ENCODE results near the gene APOB. TPM values are rescaled to one million over a fixed set of nuclear protein-coding genes. Genes with fewer than 3 reads are reported as not detected.
A peak's percentile ranks its signal among the peaks of the same experiment; 100 is the strongest.

APOB gene
- total and polyA plus RNA-seq, 2 of the 13 experiments (the other 11 are each of a cell fraction or from before 2014, with no cell fraction given), result 1,569 to 2,515 TPM

DNA sequence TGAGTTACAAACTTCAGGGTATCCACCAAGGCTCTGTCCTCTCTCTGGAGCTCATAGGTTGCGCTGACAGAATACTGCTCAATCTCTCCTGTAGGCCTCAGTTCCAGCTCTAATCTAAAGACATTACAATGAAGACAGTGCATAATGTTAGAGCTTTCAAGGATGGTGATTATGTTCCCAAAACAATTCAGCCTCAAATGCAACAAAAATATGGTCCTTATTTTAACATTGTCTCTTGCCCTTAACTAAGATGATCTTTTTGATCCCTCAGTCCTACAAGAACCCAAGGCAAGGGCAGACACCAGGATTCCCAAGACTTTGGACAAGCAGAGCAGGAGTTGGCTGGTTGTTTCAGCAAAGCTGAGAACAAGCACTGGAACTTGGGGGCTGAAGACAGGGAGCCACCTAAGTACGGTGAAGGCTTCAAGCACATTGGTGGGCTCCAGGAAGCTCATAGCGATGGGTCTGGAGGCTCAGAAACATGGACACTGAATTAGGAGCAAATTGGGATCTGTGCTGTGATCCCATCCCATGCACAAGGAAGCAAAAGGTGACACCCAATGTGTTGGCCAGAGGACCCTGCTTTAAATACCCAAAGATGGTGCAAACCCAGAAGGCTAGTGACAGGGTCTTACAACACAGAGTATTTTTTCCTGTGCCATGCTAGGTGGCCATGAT lies 24.7 kb downstream of the APOB start (continued):
- TF ChIP-seq SRSF4 (IDR thresholded peaks at IDR 0.05; ENCODE audit: low read depth, low read length, poor library complexity, severe bottlenecking) (no peak), HINFP (CRISPR knock-in tag; IDR thresholded peaks at IDR 0.05; ENCODE audit: low read depth) (no peak), CCAR2 (optimal IDR thresholded peaks at IDR 0.05; ENCODE audit: low read depth, low read length) (no peak), ZNF749 (CRISPR knock-in tag; IDR thresholded peaks at IDR 0.05; ENCODE audit: borderline replicate concordance) (peak; percentile 23), FOXK2 (IDR thresholded peaks at IDR 0.05) (no peak), NFE2 (CRISPR knock-in tag; IDR thresholded peaks at IDR 0.05) (no peak), SIN3A (IDR thresholded peaks at IDR 0.05; ENCODE audit: borderline replicate concordance, low read depth, low read length) (no peak), ELF4 (CRISPR knock-in tag; IDR thresholded peaks at IDR 0.05; ENCODE audit: borderline replicate concordance) (no peak), ZFX (CRISPR knock-in tag; IDR thresholded peaks at IDR 0.05; ENCODE audit: low read depth) (no peak), ZNF614 (CRISPR knock-in tag; IDR thresholded peaks at IDR 0.05; ENCODE audit: borderline replicate concordance) (0 out of 2 replicates have a peak, but pooled peaks have one; percentile 37), TBP (CRISPR knock-in tag; IDR thresholded peaks at IDR 0.05) (no peak), NFKBIZ (CRISPR knock-in tag; IDR thresholded peaks at IDR 0.05) (no peak), ZNF512B (CRISPR knock-in tag; IDR thresholded peaks at IDR 0.05; ENCODE audit: borderline replicate concordance) (no peak), ZNF33B (CRISPR knock-in tag; IDR thresholded peaks at IDR 0.05) (no peak), MTF1 (CRISPR knock-in tag; IDR thresholded peaks at IDR 0.05) (no peak), THAP11 (CRISPR knock-in tag; IDR thresholded peaks at IDR 0.05) (no peak), ATF5 (CRISPR knock-in tag; IDR thresholded peaks at IDR 0.05; ENCODE audit: low read depth) (0 out of 2 replicates have a peak, but pooled peaks have one; percentile 52), KMT2B (CRISPR knock-in tag; IDR thresholded peaks at IDR 0.05) (no peak), ZNF737 (CRISPR knock-in tag; IDR thresholded peaks at IDR 0.05; ENCODE audit: borderline replicate concordance) (no peak), BCL6 (CRISPR knock-in tag; IDR thresholded peaks at IDR 0.05) (no peak), RFXANK (CRISPR knock-in tag; IDR thresholded peaks at IDR 0.05) (no peak)
- TF ChIP-seq, protein P1, sequence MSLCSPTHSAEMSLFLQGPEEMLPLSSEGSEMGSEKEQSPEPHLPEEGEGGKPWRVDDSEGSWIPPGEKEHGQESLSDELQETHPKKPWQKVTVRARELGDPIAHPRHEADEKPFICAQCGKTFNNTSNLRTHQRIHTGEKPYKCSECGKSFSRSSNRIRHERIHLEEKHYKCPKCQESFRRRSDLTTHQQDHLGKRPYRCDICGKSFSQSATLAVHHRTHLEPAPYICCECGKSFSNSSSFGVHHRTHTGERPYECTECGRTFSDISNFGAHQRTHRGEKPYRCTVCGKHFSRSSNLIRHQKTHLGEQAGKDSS (CRISPR knock-in tag; IDR thresholded peaks at IDR 0.05; ENCODE audit: borderline replicate concordance, low read depth), result no peak
- TF ChIP-seq, protein P2, sequence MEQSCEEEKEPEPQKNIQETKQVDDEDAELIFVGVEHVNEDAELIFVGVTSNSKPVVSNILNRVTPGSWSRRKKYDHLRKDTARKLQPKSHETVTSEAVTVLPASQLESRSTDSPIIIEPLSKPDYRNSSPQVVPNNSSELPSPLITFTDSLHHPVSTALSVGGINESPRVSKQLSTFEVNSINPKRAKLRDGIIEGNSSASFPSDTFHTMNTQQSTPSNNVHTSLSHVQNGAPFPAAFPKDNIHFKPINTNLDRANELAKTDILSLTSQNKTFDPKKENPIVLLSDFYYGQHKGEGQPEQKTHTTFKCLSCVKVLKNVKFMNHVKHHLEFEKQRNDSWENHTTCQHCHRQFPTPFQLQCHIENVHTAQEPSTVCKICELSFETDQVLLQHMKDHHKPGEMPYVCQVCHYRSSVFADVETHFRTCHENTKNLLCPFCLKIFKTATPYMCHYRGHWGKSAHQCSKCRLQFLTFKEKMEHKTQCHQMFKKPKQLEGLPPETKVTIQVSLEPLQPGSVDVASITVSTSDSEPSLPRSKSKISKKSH (CRISPR knock-in tag; IDR thresholded peaks at IDR 0.05; ENCODE audit: borderline replicate concordance), result no peak

Measured in HepG2 (cell line).